GM10266 (cell line): ENCODE results near the gene KIAA1586.
"Not testable (repeated sequence)": the region's sequence is repeated elsewhere in the genome, so short reads cannot be mapped to it uniquely, and the experiment has no call there.

Experiments used
- DNase-seq: peaks from one replicate; pipeline ENCODE4 v3.0.0; 2012; ENCODE audit errors: extremely low spot score
- TF ChIP-seq, protein P1 (sequence below): IDR thresholded peaks from 2 replicates; pipeline ENCODE4 v1.5.1; 2012; ENCODE audit warnings: mild to moderate bottlenecking, low read depth; ENCODE audit not compliant: control insufficient read depth, insufficient read depth; ENCODE audit errors: missing control alignments

Gene KIAA1586

DNA sequence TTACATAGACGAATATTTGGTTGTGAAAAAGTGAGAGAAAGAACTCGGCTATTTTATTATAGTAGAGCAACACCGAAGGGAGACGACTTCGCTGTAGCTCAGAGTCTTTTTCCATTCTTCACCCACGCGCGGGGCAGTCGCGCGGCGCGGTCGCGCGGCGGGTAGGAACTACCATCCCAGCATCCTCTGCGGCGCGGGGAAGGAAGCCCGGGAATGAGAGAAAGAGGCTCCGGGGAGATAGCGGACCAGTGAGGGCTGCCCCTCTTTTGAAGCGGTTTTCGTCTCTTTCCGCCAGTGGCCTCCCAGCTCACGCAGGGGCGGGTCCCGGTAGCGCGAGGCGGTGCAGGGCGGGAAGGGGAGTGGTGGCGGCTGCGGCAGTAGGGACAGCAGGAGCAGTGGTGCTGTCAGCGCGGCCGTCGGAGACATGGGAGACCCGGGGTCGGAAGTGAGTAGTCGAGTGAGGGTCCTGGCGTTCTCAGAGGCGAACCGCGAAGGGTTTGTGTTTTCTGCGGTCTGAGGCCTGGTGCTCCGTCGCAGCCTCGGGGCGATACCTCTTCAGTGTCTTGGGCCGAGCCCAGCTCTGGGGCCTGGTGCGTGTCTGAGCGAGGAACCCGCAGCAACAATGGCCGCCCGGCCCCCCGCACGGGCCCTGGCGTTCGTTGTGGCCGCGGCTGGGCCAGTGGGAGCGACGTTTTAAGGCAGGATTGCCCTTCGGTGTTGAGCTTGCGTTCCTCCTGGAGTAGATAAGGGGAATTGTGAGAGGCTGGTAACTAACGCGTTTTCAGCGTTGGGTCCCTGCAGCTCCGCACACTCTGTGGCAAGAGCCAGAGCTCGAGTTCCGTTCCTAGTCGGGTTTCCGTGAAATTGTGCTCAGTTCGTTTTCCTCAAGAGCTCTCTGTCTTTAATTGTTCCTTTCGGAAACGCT, at the start of gene KIAA1586:
Gene KIAA1586, plus strand, starts transcription at position 362 of the 925 bp plus-strand sequence. Its CDS starts 63 bp downstream, at position 425.
- peak; percentile 83 for DNase-seq

GRCh38 chr6:56999049-56999448, 47.4 kb upstream of the KIAA1586 start:
- DNase-seq = no peak
- TF ChIP-seq, protein P1, sequence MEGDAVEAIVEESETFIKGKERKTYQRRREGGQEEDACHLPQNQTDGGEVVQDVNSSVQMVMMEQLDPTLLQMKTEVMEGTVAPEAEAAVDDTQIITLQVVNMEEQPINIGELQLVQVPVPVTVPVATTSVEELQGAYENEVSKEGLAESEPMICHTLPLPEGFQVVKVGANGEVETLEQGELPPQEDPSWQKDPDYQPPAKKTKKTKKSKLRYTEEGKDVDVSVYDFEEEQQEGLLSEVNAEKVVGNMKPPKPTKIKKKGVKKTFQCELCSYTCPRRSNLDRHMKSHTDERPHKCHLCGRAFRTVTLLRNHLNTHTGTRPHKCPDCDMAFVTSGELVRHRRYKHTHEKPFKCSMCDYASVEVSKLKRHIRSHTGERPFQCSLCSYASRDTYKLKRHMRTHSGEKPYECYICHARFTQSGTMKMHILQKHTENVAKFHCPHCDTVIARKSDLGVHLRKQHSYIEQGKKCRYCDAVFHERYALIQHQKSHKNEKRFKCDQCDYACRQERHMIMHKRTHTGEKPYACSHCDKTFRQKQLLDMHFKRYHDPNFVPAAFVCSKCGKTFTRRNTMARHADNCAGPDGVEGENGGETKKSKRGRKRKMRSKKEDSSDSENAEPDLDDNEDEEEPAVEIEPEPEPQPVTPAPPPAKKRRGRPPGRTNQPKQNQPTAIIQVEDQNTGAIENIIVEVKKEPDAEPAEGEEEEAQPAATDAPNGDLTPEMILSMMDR = no peak

DNA sequence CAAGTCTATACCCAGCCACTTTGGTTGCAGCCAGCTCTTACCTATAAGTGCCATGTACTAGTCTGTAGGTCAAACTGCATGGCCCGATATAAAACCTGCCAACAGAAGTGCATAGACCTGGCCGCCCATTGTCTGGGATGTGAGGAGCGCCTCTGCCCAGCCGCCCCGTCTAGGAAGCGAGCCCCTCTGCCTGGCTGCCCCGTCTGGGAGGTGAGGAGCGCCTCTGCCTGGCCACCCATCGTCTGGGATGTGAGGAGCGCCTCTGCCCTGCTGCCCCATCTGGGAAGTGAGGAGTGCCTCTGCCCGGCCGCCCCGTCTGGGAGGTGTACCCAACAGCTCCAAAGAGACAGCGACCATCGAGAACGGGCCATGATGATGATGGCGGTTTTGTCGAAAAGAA, 46.7 kb upstream of the KIAA1586 start:
- not testable (repeated sequence) for DNase-seq

GRCh38 chr6:57002197-57002596, 44.3 kb upstream of the KIAA1586 start:
- TF ChIP-seq, protein P1 = no peak
- DNase-seq = no peak

GRCh38 chr6:57004292-57004691, 42.2 kb upstream of the KIAA1586 start:
- DNase-seq = no peak
- TF ChIP-seq, protein P1 = no peak

DNA sequence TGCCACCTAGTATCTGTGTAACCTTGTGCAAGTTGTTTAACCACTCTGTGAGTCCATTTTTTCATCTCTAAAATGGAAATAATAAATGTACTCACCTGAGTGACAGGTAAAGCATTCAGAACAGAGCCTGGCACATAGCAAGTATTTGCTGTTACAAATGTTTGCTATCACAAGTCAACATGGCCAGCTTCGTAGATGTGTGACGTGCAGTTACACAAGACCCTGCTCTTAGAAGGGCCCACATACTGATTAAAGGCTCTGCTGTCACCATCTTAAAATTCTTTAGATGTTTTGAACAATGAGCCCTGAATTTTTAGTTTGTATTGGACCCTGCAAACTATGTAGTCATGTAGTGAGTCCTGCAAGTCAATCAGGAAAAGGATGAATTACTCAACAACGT, 40.4 kb upstream of the KIAA1586 start:
- no peak for DNase-seq
- TF ChIP-seq, protein P1 = no peak

- DNase-seq = not testable (repeated sequence)
These were observed 38.4 kb upstream of the KIAA1586 start for GRCh38 chr6:57008069-57008468.

- no peak for DNase-seq
- TF ChIP-seq, protein P1 = no peak
These were observed 33.0 kb upstream of the KIAA1586 start for GRCh38 chr6:57013521-57013926.

DNA sequence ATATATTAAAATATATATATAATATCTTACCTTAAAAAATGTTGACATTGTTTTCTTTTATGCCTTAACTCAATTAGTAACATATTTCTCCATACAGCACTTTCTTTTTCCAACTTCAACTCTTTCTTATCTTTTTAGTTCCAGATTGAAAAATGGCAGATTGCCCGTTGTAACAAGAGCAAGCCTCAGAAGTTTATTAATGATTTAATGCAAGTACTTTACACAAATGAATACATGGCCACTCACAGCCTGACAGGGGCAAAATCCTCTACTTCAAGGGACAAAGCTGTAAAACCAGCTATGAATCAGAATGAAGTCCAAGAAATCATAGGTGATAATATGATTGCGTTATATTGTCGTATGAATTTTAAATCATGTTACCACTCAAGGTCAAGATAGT, 29.4 kb upstream of the KIAA1586 start:
- DNase-seq = no peak
- TF ChIP-seq, protein P1 = no peak
